Measurements from ENCODE around the gene SRCAP.

The SRCAP gene

GRCh38 chr16:30652005-30652296 is 47.0 kb upstream of the SRCAP start (continued):
- TF ChIP-seq ZNF148 (tag by site-specific recombination; IDR thresholded peaks at IDR 0.05; ENCODE audit: borderline replicate concordance) (no peak), ZNF791 (tag by site-specific recombination; IDR thresholded peaks at IDR 0.05) (no peak), ZBTB1 (tag by site-specific recombination; IDR thresholded peaks at IDR 0.05) (no peak), ZSCAN30 (tag by site-specific recombination; IDR thresholded peaks at IDR 0.05) (no peak), ZNF544 (tag by site-specific recombination; IDR thresholded peaks at IDR 0.05) (no peak), ZNF785 (tag by site-specific recombination; IDR thresholded peaks at IDR 0.05) (no peak), KLF16 (tag by site-specific recombination; IDR thresholded peaks at IDR 0.05) (no peak), ZNF26 (tag by site-specific recombination; IDR thresholded peaks at IDR 0.05) (no peak), ZBTB20 (tag by site-specific recombination; IDR thresholded peaks at IDR 0.05) (peak; percentile 1), TSHZ1 (tag by site-specific recombination; IDR thresholded peaks at IDR 0.05; ENCODE audit: borderline replicate concordance) (no peak), IKZF3 (tag by site-specific recombination; IDR thresholded peaks at IDR 0.05) (no peak), KLF1 (tag by site-specific recombination; IDR thresholded peaks at IDR 0.05) (no peak), TCF7L2 (IDR thresholded peaks at IDR 0.05; ENCODE audit: borderline replicate concordance, low read depth, low read length) (no peak), ZNF654 (tag by site-specific recombination; IDR thresholded peaks at IDR 0.05; ENCODE audit: low read depth) (no peak), SCRT1 (tag by site-specific recombination; IDR thresholded peaks at IDR 0.05; ENCODE audit: borderline replicate concordance) (no peak), ZNF645 (tag by site-specific recombination; IDR thresholded peaks at IDR 0.05) (no peak), ZNF777 (tag by site-specific recombination; IDR thresholded peaks at IDR 0.05; ENCODE audit: borderline replicate concordance) (no peak), ZNF580 (tag by site-specific recombination; IDR thresholded peaks at IDR 0.05) (no peak), ZBTB11 (tag by site-specific recombination; conservative IDR thresholded peaks at IDR 0.05; ENCODE audit: low read depth) (no peak), ZNF146 (tag by site-specific recombination; IDR thresholded peaks at IDR 0.05) (no peak), ZNF16 (tag by site-specific recombination; IDR thresholded peaks at IDR 0.05; ENCODE audit: low read depth) (peak; percentile 86; the same call in 1 of the 2 replicates), KLF7 (tag by site-specific recombination; IDR thresholded peaks at IDR 0.05; ENCODE audit: borderline replicate concordance) (no peak), ZSCAN23 (tag by site-specific recombination; IDR thresholded peaks at IDR 0.05) (no peak), ZNF398 (tag by site-specific recombination; IDR thresholded peaks at IDR 0.05) (no peak), ZNF214 (tag by site-specific recombination; IDR thresholded peaks at IDR 0.05; ENCODE audit: borderline replicate concordance) (no peak), ZNF2 (tag by site-specific recombination; IDR thresholded peaks at IDR 0.05) (no peak), ZNF600 (tag by site-specific recombination; IDR thresholded peaks at IDR 0.05) (0 out of 2 replicates have a peak, but pooled peaks have one; percentile 44)

Measured in HEK293 (cell line).